Gastrocnemius medialis (tissue), 4 donors: Measurements from ENCODE around the gene ARHGAP24. TPM values are rescaled to one million over a fixed set of nuclear protein-coding genes. Genes with fewer than 3 reads are reported as not detected.

Experiments
- ATAC-seq, 2 donors: fragments of 150-250 bp; one replicate each; pipeline ENCODE4 v1.9.1; 2016
- DNase-seq, 2 donors: peaks; one replicate each; pipeline ENCODE4 v3.0.0-alpha.2; 2019
- H3K27ac ChIP-seq, 4 donors: fragments of 200-600 bp; sonication (generic); 1 replicate in 1 of 4; 2 replicates in 3 of 4; pipeline ENCODE4 v1.5.1; 2016 to 2018; ENCODE audit warnings: mild to moderate bottlenecking in 2 of 4, moderate library complexity in 1 of 4
- H3K27me3 ChIP-seq, 3 donors: fragments of 200-600 bp; sonication (generic) in 2 of 3; 1 replicate in 1 of 3; 2 replicates in 2 of 3; pipeline versions ENCODE4 v1.5.1 to v1.6.0; 2016 to 2019; ENCODE audit warnings: mild to moderate bottlenecking in 1 of 3, moderate library complexity in 1 of 3
- H3K36me3 ChIP-seq, 2 donors: fragments of 200-600 bp; sonication (generic) in 1 of 2; one replicate each; pipeline ENCODE4 v1.5.1; 2017 to 2018
- H3K4me1 ChIP-seq, 2 donors: fragments of 200-600 bp; sonication (generic) in 1 of 2; one replicate each; pipeline ENCODE4 v1.5.1; 2016 to 2017; ENCODE audit warnings: mild to moderate bottlenecking in 2 of 2
- H3K4me3 ChIP-seq, 4 donors: fragments of 200-600 bp; sonication (generic) in 3 of 4; 1 replicate in 1 of 4; 2 replicates in 3 of 4; pipeline ENCODE4 v1.5.1; 2016 to 2019; ENCODE audit warnings: mild to moderate bottlenecking in 2 of 4
- H3K9me3 ChIP-seq, 3 donors: fragments of 200-600 bp; sonication (generic) in 2 of 3; 1 replicate in 1 of 3; 2 replicates in 2 of 3; pipeline ENCODE4 v1.5.1; 2016 to 2019
- CTCF ChIP-seq, 5 experiments: fragments of 450-650 bp in 3 of 5; fragments of 200-600 bp in 2 of 5; sonication (generic) in 2 of 5; IDR thresholded peaks in 4 of 5; conservative IDR thresholded peaks in 1 of 5; 1 replicate in 4 of 5; 2 replicates in 1 of 5; pipeline ENCODE4 v1.5.1; 2016 to 2019; ENCODE audit warnings: antibody characterized with exemption in 5 of 5, mild to moderate bottlenecking in 3 of 5, moderate library complexity in 3 of 5
- POLR2A ChIP-seq, 2 donors: fragments of 450-650 bp; IDR thresholded peaks; one replicate each; pipeline ENCODE4 v1.6.1; 2017; ENCODE audit warnings: antibody characterized with exemption in 2 of 2, mild to moderate bottlenecking in 2 of 2, moderate library complexity in 2 of 2
- in situ Hi-C, 4 donors: fragments of 200-750 bp; cut with MboI; loops; one replicate each; pipeline versions ENCODE4 v1.15.0 to v1.8.0; 2017; ENCODE audit warnings: low sequenced_read_pairs in 4 of 4
- intact Hi-C: fragments of 100-400 bp; cut with DNase I; formaldehyde crosslinking; loops from one replicate; pipeline ENCODE4 v1.15.1; 2023; ENCODE audit warnings: low total_unique reads
- total RNA-seq, 4 donors: library from RNA; depleted of rRNA; stranded (reverse); fragments of >200 nt; gene quantifications; one replicate each; pipeline versions ENCODE4 v1.1.0 to v1.2.3, GENCODE V29; 2016

ARHGAP24 gene
- total RNA-seq, 4 donors from 2014 or later, result 2.8 to 7.8 (median 5.3) TPM

GRCh38 chr4:86013621-86014020, 538.7 kb downstream of the ARHGAP24 start:
- no peaks in the 10 kb centered on the region for H3K9me3 ChIP-seq
- in situ Hi-C loops, result no loop called here

GRCh38 chr4:86014599-86014998, 539.6 kb downstream of the ARHGAP24 start:
- in situ Hi-C loops, result no loop called here

More at GRCh38 chr4:86013621-86014020, 538.7 kb downstream of the ARHGAP24 start:
- TF ChIP-seq POLR2A (IDR thresholded peaks at IDR 0.05) (no peak), CTCF (IDR thresholded peaks at IDR 0.05 in 4 of 5, conservative IDR thresholded peaks at IDR 0.05 in 1 of 5) (no peak)
- Histone ChIP-seq H3K4me3 (no peak overlapping the region), H3K36me3 (no peaks in the 10 kb centered on the region), H3K27ac (no peak overlapping the region), H3K4me1 (peaks cover 0 to 8% of the 10 kb centered on the region in 2 donors), H3K27me3 (no peaks in the 10 kb centered on the region)
- intact Hi-C loops, result no loop called here
- no peak for ATAC-seq
- no peak for DNase-seq

GRCh38 chr4:86015412-86016350, 540.7 kb downstream of the ARHGAP24 start:
- ATAC-seq (no peak), DNase-seq (no peak)
- Histone ChIP-seq H3K9me3 (no peaks in the 10 kb centered on the region), H3K4me3 (no peak overlapping the region), H3K4me1 (peaks cover 0 to 8% of the 10 kb centered on the region in 2 donors), H3K27ac (no peak overlapping the region), H3K36me3 (no peaks in the 10 kb centered on the region), H3K27me3 (no peaks in the 10 kb centered on the region)
- no peak for TF ChIP-seq CTCF (IDR thresholded peaks at IDR 0.05 in 4 of 5, conservative IDR thresholded peaks at IDR 0.05 in 1 of 5)
- TF ChIP-seq POLR2A (IDR thresholded peaks at IDR 0.05), result no peak
- in situ Hi-C loops (no loop called here), intact Hi-C loops (no loop called here)

More at GRCh38 chr4:86014599-86014998, 539.6 kb downstream of the ARHGAP24 start:
- H3K4me1 ChIP-seq, result peaks cover 0 to 8% of the 10 kb centered on the region in 2 donors
- H3K4me3 ChIP-seq, result no peak overlapping the region
- intact Hi-C loops, result no loop called here
- H3K36me3 ChIP-seq, result no peaks in the 10 kb centered on the region
- no peak for TF ChIP-seq CTCF (IDR thresholded peaks at IDR 0.05 in 4 of 5, conservative IDR thresholded peaks at IDR 0.05 in 1 of 5)
- DNase-seq, result no peak
- H3K27ac ChIP-seq, result no peak overlapping the region
- no peaks in the 10 kb centered on the region for H3K27me3 ChIP-seq
- no peak for ATAC-seq
- H3K9me3 ChIP-seq, result no peaks in the 10 kb centered on the region

- Histone ChIP-seq H3K36me3 (no peaks in the 10 kb centered on the region), H3K4me1 (no peaks in the 10 kb centered on the region), H3K4me3 (no peak overlapping the region), H3K9me3 (no peaks in the 10 kb centered on the region), H3K27me3 (no peaks in the 10 kb centered on the region), H3K27ac (no peak overlapping the region)
- in situ Hi-C loops, result no loop called here
- intact Hi-C loops, result no loop called here
- no peak for DNase-seq
- ATAC-seq, result no peak
- no peak for TF ChIP-seq POLR2A (IDR thresholded peaks at IDR 0.05)
- TF ChIP-seq CTCF (IDR thresholded peaks at IDR 0.05 in 4 of 5, conservative IDR thresholded peaks at IDR 0.05 in 1 of 5), result no peak
Observed at GRCh38 chr4:86019362-86019761, 544.4 kb downstream of the ARHGAP24 start.
